Measurements from ENCODE around the gene ROBO3.

The ROBO3 gene, protein sequence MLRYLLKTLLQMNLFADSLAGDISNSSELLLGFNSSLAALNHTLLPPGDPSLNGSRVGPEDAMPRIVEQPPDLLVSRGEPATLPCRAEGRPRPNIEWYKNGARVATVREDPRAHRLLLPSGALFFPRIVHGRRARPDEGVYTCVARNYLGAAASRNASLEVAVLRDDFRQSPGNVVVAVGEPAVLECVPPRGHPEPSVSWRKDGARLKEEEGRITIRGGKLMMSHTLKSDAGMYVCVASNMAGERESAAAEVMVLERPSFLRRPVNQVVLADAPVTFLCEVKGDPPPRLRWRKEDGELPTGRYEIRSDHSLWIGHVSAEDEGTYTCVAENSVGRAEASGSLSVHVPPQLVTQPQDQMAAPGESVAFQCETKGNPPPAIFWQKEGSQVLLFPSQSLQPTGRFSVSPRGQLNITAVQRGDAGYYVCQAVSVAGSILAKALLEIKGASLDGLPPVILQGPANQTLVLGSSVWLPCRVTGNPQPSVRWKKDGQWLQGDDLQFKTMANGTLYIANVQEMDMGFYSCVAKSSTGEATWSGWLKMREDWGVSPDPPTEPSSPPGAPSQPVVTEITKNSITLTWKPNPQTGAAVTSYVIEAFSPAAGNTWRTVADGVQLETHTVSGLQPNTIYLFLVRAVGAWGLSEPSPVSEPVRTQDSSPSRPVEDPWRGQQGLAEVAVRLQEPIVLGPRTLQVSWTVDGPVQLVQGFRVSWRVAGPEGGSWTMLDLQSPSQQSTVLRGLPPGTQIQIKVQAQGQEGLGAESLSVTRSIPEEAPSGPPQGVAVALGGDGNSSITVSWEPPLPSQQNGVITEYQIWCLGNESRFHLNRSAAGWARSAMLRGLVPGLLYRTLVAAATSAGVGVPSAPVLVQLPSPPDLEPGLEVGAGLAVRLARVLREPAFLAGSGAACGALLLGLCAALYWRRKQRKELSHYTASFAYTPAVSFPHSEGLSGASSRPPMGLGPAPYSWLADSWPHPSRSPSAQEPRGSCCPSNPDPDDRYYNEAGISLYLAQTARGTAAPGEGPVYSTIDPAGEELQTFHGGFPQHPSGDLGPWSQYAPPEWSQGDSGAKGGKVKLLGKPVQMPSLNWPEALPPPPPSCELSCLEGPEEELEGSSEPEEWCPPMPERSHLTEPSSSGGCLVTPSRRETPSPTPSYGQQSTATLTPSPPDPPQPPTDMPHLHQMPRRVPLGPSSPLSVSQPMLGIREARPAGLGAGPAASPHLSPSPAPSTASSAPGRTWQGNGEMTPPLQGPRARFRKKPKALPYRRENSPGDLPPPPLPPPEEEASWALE (N-terminal part only)

DNA sequence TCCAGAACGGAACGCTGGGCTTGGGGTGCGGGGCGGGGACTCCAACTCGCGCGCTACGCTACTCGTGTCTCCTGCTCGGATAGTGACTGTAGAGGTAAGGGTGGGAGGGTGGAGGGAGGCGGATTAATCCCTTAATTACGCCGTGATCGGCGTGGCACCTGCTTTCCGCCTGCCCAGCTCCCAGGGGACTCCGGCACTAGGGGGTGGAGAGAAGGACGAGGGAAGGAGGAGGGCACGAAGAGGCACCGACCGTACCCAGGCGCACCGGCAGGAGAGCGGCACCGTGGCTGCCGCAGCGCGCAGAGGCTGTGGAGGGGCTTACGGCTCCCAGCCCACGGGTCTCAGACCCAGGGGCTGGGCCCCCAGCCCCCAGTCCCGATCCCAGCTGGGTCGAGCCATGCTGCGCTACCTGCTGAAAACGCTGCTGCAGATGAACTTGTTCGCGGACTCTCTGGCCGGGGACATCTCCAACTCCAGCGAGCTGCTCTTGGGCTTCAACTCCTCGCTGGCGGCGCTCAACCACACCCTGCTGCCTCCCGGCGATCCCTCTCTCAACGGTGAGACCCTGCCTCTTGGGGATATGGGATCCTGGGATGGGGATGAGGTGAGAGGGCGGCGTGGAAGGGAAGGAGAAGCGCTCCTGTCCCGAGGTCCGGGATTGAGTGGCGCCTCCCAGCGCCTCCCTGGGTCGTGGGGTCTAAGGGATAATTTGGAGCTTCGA lies at the start of gene ROBO3:
Gene ROBO3, plus strand, starts transcription at position 252 of the 721 bp plus-strand sequence. Its CDS starts 146 bp downstream, at position 398.
- no peak for DNase-seq

DNA sequence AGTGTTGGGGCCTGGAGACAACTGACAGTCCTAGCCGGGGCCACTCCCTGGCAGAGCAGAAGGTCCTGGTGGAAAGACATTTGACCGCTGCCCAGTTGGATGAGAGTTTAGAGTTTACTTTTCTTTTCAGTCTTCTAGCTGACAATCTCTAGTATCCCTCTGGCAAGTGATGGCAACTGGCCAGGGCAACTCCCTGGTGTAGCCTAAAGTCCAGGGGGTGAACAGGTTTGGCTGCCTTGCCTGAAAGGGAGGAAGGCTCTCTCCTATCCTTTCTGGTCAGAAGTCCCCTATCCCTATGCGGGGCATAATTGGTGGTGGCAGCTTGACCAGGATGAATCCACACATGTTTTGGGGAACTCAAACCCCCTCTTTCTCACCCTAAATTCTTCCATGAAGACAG lies 48.2 kb upstream of the ROBO3 start:
- DNase-seq = no peak

DNA sequence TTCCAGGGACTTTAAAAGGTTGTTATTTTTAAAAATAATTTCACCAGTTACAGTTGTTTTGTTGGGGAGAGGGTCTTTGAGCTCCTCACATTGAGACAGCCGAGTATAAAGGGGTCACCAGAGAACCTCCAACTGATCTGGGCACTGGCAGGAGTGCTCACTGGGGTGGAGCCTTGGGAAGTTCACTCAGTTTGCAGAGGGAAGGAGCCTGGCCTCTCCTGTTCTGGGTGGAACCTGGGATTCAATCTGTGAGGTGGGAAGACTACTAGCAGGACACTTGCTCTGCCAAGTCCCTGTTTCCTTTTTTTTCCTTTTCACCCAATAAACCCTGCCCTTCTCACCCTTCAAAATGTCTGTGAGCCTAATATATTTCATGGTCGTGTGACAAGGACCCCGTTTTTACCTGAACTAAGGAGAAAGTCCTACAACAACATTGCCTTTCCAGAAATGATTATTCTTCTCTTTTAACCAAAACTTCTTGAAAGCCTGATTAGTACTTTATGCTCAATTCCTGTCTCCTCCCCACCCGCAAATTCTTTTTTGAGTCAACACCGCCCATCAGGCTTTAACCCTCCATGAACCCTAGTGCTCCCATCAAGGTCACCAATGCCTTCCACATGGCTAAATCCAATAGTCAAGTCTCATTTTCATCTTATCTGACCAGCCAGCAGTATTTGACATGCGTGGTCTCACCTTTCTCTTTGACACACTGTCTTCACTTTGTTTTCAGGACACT lies 43.1 kb upstream of the ROBO3 start:
- DNase-seq = no peak

DNA sequence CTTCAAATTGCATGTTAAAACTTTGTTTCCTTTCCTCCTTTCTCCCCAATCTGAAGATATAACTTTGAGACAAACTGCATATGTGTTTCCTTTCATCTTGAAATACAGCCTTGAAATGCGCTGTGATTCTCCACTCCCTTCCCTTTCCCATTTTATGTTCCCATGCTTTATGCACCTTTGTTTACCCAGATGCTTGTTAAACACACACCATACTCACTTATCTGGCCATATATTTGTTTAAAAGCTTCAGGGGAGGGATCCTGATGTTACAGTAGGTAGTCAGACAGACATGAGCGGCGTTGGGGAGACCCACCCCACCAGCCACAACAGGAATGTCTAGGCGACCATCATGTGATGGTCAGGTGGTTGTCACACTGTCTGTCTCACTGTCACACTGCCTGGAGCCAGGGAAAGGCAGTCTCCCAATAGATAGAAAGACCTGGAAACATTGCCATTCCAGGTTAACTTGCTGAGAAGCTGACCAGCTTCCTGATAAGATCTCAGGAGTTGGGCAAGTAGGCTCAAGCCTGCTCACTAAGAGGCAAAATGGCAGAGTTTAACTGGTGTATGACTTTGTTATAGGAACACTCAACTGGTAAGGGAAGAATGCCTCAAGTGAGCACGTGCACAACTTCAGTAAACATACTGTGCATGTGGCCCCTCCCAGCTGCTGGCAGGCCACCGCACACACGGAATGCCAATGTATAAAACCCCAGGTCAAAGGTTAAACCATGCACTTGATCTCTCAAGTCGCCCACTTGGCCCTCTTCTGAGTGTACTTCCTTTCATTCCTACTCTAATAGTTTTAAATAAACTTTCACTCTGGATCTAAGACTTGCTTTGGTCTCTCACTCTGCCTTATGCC lies 41.5 kb upstream of the ROBO3 start:
- no peak for DNase-seq

DNA sequence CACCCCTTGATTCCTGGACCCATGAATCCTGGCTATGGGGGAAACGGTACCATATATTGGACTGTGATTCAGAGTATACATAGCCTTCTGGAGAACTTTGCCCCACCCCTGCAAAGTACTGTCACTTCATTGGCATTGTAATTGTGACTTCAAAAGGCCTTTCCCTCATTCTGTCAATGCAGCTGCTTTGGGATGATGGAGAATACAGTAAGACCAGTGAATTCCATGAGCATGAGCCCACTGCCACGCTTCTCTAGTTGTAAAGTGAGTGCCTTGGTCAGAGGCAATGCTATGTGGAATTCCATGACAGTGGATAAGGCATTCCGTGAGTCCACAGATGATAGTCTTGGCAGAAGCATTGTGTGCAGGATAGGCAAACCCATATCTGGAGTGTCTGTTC lies 39.4 kb upstream of the ROBO3 start:
- no peak for DNase-seq

DNA sequence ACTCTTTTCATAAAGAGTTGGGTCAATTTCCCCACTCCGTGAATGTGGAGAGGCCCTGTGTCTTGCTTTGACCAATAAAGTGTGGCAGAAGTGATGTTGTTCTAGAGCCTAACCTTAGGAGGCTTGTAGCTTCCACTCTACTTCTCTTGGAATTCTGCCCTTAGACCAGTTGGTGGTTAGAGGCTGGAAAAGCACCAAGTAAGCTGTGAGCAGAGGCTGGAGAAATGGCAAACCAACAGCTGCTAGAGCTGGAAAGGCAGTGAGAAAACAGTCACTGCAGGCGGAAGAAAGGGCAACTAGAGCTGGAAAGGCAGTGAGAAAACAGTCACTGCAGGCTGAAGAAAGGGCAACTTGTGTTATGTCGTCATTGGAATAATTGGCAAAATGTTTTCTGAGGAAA lies 35.2 kb upstream of the ROBO3 start:
- no peak for DNase-seq

DNA sequence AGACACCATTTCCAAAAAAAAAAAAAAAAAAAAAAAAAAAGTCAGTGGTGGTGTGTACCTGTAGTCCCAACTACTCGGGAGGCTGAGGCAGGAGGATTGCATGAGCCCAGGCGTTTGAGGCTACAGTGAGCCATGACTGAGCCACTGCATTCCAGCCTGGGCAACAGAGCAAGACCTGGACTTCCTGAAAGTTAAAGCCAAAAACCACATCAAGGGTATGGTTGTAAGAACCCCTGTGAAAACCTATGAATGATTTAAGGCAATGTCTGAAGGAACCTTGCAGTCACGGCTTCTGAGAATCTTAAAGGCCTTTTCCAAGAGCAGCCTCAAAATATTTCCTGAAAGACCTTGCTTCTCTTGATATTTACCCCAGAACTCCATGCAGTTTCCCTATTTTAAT lies 34.5 kb upstream of the ROBO3 start:
- DNase-seq = no peak

DNA sequence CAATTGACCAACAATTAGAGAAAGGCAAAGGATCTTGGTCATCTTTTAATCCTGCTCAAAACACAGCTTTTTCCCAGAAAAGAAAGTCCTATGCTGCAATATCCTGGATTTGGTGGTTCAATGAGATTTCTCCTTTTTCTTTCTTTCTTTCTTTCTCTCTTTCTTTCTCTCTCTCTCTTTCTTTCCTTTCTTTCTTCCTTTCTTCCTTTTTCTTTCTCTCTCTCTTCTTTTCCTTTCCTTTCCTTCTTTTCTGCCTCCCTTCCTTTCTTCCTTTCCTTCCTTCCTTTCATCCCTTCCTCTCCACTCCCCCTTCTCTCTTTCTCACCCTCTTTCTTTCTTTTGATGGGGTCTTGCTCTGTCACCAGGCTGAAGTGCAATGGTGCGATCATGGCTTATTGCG lies 33.3 kb upstream of the ROBO3 start:
- no peak for DNase-seq

DNA sequence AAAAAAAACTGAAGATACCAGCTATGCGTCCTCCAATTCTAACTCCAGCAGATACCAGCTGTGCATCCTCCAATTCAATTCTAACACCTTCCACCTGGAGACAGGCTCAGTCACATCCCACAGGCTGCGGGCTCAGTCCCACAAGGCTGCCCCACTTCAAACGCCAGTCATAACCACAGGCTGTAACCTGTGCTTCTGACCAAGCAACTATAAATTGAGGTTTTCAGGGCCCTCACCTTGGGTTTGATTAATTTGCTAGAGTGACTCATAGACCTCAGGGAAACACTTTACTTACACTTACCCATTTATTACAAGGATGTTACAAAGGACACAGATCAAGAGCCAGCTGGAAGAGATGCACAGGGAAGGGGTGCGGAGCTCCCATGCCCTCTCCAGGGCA lies 32.7 kb upstream of the ROBO3 start:
- DNase-seq = no peak

DNA sequence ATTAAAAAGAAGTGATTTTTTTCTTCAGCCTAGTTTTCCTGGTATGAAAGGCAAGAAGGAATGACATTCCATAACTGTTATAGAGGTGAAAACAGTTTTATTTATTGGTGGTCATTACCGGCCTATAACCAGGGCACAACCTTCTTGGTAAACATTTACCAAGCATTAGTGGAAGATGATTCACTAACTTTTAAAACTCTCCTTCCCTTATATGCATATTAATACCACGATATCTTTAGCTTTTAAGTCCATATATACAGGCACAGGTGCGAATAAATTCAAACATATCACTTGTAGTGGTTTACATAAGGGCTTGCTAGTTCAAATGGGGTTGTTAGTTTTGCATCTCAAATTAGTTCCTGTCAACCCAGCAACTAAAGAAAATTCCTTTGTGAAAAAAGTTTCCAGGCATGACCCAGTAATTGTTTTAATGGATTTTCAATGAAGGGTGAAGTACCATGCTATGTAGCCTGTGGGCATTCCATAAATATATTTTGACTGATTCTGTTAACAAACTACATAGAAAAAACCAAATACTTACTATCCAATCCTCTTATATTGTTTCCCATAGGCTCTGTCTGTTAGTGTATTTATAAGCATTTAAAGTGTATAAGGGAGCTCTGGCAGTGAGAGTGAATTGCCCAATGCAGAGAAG lies 30.6 kb upstream of the ROBO3 start:
- DNase-seq = no peak

DNA sequence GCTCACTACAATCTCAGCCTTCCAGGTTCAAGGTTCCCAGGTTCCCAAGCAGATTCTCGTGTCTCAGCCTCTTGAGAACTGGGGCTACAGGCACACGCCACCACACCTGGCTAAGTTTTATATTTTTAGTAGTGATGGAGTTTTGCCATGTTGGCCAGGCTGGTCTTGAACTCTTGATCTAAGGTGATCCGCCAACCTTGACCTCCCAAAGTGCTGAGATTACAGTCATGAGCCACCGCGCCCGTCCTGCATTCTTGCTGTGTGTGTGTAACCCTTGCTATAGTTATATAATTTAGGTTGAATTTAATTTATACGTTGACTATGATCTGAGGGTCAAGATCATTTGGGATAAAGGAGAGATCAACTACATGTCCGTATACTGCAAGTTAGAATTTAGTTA lies 29.3 kb upstream of the ROBO3 start:
- no peak for DNase-seq

DNA sequence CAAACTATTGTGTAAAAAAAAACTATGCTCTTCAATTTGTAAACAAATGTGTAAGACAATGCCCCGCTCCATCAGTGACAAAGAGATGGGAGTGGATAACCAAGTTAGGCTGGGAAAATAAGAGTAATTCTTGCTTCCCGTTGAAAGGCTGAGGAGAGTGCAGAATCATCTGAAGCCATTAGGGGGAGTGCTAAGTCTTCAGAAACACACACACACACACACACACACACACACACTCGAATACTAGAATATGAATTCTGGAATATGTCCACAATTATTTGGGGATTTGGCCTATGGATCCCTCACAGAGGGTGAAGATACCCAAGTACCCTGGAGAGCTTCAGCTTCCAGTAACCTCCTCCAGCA lies 27.8 kb upstream of the ROBO3 start:
- DNase-seq = no peak

DNA sequence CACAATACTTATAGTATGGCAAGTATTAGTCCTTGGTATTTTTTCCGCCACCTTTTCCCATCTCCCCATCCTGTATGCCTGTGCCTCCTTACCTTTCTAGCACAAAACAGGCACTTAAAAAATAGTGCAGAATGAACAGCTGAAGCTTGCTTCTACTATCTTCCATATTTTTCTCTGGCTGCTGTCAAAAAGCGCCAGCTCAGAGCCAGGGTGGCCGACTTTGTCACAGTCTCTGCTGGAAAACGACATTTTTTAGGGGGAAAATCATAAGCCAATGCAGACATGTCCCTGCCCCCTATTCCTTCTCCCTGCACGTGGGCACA lies 26.5 kb upstream of the ROBO3 start:
- DNase-seq = no peak

DNA sequence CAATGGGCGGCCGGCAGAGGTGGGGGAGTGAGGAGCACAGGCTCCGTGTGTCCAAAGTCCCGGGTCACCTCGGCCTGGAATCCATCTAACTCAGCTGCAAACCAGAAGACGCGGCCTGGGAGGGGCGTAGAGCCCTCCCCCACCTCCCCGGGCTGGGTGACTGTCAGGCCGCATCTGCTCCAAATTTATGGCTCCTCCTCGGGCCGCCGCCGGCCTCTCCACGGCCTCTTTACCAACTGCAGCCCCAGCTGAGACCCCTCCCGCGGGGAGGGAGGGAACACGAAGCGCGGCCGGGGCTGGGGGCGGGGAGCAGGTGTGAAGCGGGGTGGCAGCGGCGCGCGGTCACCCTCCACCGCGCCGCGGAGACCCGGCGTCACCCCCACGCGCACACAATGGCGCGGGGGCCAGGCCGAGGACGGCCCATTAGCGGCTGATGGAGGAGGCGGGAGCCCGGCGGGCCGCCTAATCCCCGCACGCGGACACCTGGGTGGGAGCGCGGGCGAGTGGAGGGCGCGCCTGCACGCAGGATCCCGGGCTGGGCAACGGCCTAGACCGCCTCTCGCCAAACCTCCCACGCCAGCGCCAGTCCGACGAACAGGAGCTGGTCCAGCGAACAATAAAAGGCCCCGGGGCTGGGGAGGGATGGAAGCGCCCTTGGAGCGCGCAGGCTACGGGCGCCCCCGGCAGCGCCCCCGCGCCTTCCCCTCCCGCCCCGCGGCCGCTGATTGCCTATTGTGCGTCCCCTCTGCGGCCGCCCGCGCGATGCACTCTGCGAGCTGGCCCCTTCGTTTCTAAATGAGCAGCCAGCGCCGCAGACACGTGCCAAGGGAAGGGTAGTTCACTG lies 25.9 kb upstream of the ROBO3 start:
- DNase-seq = no peak

DNA sequence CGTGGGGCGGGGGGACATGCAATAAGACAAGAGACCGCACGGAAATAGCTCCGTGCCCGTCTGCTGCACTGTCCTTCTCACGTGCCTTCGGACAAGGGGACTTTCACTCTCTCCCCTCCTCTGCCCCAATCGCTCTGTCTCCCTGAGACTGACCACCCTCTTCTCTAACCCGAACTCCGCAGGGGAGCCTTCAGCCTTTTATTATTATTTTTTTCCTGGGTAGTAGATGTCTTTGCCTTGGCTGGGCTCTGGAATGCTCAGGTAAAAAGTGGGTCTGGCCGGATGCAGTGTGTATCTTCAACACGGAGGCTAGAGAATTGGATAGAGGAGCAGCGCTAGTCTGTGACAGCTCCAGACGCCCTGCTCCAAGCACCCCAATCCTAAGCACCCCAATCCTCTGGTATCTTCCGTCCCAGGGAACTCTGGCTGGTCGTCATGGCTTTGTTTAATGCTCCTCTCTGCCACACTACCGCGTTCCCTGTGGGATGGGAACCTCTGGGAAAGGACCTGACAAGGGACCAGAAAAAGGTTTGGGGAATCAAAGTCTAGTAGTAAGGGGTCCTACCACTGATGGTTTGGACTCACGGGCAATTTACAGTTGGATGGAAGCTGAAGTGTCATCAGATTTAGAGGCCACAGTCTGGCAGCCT lies 25.1 kb upstream of the ROBO3 start:
- DNase-seq = no peak

DNA sequence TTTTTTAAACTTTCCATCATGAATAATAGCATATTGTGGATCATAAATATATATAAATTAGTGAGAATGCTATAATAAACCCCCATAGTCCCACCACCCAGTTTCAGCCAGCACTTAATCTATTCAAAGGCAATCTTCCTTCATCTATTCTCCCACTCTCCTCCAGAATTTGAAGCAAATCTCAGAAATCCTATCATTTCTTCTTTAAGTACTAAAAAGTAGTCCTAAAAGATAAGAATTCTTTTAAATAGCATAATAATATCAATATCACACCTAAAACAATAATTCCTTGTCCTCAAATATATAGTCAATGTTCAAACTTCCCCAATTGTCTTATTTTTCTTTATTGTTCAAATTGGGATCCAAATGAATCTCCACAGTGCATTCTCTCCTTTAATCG lies 24.6 kb upstream of the ROBO3 start:
- DNase-seq = no peak

DNA sequence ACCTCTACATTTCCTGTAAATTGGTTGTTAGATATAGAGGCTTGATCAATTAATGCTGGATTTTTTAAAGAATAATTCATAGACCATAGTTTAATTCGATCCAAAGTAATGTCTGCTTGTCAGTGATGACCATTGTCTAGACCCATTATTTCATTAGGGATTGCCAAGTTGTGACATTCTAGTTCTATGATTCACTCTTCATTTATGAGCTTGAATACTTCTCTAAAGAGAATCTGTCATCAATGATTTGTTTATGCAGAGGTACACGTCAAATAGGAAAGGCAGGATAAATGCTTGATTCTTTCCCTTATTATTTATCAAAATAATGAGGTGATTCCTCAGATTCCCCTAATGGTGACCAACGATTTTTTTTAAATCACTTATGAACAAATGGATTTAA lies 24.0 kb upstream of the ROBO3 start:
- DNase-seq = no peak

DNA sequence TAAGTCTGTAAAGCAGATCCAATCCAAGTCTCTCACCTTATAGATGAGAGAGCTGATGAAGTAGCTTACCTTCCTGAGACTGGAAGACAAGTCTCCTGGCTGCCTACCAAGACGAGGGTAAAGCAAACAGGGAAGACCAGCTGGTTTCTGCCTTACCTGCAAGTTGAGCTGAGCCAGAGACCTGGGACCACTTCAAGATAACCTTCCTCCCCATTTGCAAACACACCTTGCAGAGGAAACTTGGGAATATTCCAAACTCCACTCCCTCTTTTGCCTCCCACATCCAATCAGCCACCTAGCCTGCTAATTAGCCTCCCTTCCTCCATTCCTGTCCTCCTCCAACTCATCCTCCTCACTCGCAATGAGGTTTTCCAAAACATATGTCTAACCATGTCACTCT lies 23.4 kb upstream of the ROBO3 start:
- no peak for DNase-seq

DNA sequence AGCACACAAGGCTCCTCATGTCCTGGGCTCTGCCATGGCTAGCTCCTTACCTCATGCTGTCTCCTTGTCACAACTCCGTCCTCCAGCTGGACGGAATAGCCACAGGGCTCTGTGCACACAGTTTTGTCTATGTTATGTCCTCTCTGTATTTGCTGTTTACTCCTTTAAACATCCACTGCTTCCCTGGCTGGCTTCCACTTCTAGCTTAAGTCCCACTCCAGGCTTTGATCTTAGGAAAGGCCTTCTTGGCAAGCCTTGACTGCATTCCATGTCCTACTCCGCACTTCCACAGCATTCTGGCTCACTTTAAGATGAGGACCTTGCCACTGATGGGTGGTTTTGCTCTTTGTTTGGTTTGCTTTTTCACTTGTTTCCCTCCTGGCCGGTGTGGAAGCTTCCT lies 22.9 kb upstream of the ROBO3 start:
- no peak for DNase-seq
